SK-N-SH treated with all-trans-retinoic acid at 6 μM for 48 hours (cell line): ENCODE measurements around the gene ZNF541.

Source experiments
- BACH2 ChIP-seq: fragments of 250-450 bp; sonication (Bioruptor Pico); IDR thresholded peaks from 2 replicates; pipeline ENCODE4 v1.9.0; 2021; ENCODE audit warnings: mild to moderate bottlenecking, borderline replicate concordance
- ESRRG ChIP-seq: fragments of 250-450 bp; sonication (Bioruptor Pico); IDR thresholded peaks from 2 replicates; pipeline ENCODE4 v1.6.1; 2021; ENCODE audit warnings: mild to moderate bottlenecking
- ZNF70 ChIP-seq: fragments of 450-650 bp; formaldehyde crosslinking; IDR thresholded peaks from 2 replicates; pipeline ENCODE4 v1.5.0; 2020; ENCODE audit warnings: mild to moderate bottlenecking, moderate library complexity

DNA sequence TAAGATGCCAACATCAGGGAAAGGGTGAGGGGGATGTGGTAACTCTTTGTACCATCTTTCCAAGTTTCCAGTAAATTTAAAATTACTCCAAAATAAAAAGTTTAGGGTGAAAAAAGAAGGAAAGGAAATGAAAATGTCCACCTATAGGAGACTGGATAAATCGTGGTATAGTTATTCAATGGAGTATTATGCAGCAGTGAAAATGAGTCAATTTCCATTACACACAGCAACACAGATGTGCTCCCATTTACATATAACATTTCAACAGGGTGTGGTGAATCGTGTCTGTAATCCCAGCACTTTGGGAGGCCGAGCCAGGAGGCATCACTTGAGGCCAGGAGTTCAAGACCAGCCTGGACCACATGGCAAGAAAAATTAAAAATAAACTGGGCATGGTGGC is 7.4 kb upstream of the ZNF541 start:
- TF ChIP-seq ZNF70 (CRISPR knock-in tag) (no peak), ESRRG (CRISPR knock-in tag) (no peak), BACH2 (CRISPR knock-in tag) (no peak)
